CD4-positive, alpha-beta T cell treated with Interleukin-1 beta for 1 hour (primary cell): Measurements from ENCODE around the gene FMN1.
"Not testable (repeated sequence)": the region's sequence is repeated elsewhere in the genome, so short reads cannot be mapped to it uniquely, and the experiment has no call there.

Source experiments
- DNase-seq, 2 donors: peaks; one replicate each; pipeline ENCODE4 v3.0.0-alpha.2; 2020 to 2022

FMN1 gene

DNA sequence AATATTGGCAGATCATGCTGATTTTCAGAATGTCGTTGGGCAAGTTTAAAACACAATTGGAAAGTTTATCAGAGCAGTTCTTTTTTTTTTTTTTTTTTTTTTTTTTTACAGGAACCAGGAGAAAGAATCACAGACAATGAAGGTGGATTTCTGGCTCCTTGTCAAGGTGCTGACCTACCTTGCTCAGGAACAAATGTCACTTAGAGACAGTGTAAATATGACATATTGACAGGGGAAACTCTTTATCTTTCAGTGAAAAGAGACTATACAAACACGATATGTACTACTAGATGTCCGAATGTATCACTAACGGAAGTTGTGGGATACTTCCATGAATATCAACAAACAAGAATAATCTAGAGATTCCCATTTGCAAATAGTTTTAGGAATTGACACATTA, 237.3 kb downstream of the FMN1 start:
- DNase-seq, result no peak

- no peak for DNase-seq
Observed at GRCh38 chr15:32956711-32957110, 237.8 kb downstream of the FMN1 start.

- no peak for DNase-seq
Observed at GRCh38 chr15:32956006-32956405, 238.5 kb downstream of the FMN1 start.

DNA sequence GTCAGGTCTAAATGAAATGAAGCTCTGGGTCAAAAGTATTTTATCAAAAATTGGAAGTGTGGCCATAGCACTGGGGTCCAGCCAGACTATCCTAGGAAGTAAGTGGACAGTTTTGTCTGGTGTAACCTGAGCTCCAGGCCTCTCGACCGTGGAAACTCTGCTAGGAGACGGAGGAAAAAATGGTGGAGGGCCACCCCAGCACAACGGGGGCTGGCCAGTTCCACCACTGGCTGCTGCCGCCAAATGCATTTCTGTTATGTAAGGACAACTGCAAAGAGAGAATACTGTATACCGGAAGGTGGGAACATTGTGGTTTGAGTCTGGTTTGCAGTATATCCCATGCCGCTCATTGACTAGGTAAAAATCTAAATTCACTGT, 241.0 kb downstream of the FMN1 start:
- DNase-seq, result no peak

DNA sequence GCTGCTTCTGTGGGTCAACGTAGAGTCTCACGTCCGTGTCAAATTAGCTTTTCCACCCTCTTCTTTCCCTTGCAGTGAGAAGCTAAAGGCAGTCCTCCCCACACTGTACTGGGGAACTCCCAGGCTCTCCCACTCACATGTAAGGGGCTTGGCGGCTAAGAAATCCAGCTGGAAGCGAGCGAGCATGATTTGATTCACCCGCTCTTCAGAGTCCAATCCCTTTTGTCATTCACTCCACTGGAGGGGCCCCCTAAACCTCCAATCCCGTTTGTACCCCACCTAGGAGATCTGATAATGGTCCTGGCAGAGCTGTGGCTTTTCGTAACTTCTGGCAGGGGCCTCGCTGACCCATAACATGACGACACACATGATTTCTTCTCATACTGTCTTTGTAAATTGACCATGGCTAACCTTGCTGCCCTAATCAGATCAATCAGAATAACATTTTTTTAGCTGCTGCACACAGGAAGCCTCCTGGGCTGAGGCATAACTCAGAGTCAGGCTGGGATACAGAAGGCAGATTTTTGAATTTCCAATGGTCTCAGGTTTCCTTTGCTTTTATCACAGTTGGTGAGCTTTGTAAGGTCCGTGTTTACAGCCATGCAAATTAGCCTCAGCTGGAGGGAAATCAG, 241.5 kb downstream of the FMN1 start:
- no peak for DNase-seq

DNA sequence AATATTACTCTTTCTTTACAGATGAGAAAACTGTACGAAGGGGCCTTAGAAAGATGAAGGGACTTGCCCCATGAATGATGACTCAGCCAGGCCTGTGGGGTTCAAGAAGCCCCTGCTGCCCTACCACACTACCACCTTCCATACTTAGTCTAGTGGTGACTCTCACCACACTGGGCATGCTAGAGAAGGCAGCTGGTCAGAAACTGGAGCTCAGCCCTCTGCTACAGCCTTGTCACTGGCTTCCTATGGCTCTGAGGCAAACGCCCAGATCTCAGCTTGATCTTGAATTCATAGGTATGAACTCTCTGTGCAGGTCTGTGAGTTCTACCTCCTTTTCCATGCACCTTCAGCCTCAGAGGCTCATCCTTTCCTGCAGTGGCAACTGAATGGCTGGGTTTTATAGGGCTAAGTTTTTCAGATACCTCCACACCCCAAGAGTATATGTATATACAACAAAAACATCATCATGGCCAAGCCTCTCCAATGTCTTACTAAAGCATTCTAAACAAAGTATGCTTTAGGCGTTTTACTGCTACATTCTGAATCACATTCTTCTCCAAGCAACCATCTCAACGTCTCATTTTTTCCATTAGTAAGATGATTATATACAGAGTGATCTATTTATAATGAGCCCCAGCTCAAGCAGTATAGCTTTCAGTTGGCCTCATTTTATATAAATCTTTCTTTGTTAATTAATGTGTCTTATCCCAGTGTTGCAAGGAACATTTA, 242.6 kb downstream of the FMN1 start:
- DNase-seq, result no peak

DNA sequence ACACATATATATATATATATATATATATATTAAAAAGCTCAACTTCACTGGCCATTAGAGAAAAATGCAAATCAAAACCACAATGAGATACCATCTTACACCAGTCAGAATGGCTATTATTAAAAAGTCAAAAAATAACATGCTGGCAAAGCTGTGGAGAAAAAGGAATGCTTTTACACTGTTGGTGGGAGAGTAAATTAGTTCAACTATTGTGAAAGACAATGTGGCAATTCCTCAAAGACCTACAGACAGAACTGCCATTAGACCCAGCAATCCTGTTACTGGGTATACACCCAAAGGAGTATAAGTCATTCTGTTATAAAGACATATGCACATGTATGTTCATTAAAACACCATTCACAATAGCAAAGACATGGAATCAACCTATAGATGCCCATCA, 244.5 kb downstream of the FMN1 start:
- DNase-seq, result not testable (repeated sequence)

- no peak for DNase-seq
Observed at GRCh38 chr15:32946210-32946609, 248.3 kb downstream of the FMN1 start.

- no peak for DNase-seq
Observed at GRCh38 chr15:32944431-32944830, 250.1 kb downstream of the FMN1 start.

DNA sequence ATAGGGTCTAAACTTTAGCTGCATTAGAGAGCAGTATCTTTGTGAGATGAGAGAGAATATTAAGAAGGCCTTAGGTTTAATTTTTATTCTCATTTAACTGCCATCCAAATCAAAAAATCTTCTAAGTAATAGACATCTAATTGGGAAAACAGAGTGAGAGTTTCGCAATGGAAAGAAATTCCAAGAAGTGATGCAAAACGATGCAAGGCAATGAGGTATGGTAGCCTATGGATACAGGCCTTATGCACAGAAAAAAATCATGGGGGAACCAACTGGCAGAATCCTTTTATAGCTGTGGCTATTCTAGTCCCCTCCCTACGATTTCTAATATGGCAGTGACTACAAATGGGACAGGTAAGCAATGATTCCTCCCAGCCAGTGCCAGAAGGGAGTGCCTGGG, 250.8 kb downstream of the FMN1 start:
- DNase-seq, result no peak

GRCh38 chr15:32942401-32942841, 252.1 kb downstream of the FMN1 start:
- DNase-seq, result no peak

DNA sequence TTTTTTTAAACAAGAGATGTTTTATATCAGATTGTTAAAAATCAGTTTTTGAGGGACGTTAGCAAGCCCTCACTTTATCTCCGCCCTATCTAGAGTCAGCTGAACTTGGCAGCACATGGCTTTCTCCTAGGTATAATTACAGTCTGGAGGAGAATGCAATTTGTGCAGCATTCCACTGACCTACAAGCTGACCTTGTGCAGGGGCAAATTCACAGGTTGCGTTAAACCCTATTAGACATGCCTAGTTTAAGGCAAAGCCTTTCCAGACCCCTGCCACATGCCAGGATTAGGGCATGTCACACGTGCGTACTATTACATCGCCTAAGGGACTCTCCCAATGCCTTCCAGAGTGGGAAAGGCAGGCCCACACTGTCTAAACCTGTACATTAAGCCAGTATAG, 252.7 kb downstream of the FMN1 start:
- no peak for DNase-seq

DNA sequence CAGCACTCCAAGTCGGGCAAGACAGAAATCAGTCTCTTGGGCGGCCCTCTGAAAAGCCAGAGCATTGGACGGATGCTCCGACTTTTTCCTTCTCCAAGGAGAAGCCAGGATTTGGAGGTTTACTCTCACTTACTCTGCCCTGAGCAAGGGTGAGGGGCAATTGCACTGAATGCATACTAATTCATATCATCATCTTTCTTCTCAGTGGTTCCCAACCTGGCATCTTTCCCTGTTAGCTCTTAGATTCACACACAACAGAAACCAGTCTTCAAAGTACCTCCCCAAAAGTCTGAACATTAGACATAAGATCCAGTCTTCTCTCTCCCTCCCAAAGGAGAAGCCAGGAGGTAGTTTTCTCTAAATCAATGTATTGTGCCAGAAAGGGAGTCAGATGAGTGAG, 257.5 kb downstream of the FMN1 start:
- DNase-seq, result no peak

DNA sequence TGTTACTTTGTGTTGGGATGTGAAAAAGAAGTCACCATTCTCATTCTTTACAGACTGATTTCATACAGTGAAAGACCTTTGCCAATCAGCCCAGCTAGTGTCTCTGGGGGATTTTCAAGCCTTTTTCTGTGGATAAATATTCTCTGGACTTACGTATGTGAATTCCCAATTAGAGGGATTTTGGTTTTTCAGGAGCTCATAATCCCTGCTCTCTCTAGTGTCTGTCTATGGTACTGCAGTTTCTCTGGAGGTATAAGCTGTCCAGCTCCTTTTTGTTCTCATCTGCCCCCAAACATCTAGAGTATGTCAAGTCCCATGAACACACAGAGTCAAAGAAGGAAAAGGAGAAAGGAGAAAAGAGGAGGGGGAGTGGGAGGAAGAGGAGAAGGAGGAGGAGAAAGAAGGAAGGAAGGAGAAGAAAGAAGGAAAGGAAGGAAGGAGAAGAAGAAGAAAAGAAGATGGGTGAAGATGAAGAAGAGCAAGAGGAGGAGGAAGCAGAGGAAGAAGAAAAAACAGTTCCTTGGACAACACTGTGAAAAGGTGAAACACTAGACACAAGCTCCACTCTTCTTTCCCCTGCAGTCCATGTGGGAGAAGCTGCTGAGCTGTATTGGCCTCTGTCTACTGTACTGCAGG, 258.1 kb downstream of the FMN1 start:
- DNase-seq, result no peak

GRCh38 chr15:32935139-32935538, 259.4 kb downstream of the FMN1 start:
- DNase-seq, result no peak

DNA sequence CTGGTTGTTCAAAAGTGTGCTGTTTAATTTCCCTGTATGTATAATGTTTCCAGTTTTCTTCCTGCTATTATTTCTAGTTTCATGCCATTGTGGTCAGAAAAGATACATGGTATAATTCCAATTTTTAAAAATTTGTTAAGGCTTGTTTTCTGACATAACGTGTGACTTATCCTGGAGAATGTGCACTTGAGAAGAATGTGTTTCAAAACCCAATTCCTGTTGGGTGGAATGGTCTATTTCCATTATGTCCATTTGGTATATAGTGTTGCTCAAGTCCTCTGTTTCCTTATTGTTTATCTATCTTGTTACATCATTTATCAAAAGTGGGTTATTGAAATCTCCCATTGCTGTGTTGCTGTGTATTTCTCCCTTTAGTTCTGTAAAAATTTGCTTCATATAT, 261.3 kb downstream of the FMN1 start:
- DNase-seq, result no peak

DNA sequence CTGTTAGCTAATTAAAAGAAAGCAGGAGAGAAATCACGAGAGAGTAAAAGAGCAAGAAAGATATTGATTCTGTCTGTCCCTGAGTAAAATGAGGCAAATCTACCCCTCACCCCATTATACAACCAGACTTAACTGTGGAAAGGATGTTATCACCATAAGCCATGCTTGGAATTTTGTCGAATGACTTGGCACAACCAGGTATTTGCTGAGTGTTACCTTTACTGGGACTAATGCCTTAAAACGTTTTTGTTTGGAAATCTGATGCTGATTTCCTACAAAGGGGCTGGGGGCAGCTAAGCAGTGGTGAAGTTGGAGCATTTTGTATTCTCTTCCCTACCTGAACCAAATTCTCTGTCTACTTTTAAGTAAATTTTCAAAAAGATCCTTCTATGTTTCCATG, 265.6 kb downstream of the FMN1 start:
- no peak for DNase-seq

DNA sequence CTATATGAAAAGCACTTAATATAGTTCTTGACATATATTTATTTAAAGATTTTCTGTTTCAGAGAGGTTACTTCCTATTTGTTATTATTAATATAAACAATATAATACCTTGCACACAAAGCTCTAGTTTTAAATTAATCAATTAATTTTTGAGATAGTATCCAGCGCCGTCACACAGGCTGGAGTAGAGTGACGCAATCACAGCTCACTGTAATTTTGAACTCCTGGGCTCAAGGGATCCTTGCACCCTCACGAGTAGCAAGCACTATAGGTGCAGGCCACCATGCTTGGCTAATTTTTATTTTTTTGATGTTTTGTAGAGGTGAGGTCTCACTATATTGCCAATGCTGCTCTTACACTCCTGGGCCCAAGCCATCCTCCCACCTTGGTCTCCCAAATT, 267.4 kb downstream of the FMN1 start:
- DNase-seq, result no peak

GRCh38 chr15:32923176-32923575, 271.3 kb downstream of the FMN1 start:
- no peak for DNase-seq

DNA sequence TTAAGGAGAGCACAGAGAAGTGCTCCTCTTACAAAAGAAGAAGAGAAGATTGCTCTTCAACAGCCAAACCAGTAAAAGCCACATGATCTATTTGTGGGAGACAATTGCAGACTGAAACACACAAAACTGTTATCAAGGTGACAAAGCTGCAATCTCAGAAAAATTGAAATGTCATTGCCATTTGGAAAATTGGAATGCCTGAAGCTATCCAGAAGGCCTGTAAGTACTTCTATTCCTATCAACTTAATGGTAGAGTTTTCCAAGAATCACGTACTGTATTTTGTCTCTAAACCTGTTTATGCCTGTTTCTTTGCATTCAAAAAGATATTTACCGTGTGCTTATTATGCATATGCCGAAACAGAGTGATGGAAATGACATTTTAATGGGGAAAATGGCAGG, 272.0 kb downstream of the FMN1 start:
- DNase-seq, result no peak

DNA sequence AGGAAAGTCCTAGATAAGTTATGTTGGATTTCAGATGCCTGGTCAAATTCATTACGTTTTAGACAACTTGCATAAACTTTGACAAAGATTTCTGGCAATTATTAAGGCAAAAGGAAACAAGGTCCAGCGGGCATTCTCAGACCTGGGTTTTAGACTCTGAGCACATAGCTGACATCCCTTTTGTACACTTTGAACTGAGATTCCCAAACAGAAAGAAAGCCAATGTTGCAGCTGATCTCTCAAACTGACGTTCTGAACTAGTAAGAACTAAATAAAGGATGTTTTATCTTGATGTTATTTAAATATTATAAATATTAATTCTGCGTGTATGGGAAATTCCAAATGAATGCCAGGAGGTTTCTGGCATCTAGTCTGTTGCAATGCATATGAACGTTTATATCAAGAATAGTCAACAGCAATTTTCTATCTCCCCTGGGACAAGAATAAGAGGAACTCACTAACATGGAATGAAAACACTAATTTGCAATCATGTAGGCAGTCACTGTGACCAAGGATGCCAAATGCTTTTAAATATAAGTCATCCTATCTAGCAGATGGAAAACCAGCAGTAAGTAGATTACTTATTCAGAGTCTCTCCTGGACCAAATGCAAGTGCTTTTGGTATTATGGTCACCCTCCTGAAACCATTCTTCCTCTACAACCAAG, 274.6 kb downstream of the FMN1 start:
- no peak for DNase-seq

DNA sequence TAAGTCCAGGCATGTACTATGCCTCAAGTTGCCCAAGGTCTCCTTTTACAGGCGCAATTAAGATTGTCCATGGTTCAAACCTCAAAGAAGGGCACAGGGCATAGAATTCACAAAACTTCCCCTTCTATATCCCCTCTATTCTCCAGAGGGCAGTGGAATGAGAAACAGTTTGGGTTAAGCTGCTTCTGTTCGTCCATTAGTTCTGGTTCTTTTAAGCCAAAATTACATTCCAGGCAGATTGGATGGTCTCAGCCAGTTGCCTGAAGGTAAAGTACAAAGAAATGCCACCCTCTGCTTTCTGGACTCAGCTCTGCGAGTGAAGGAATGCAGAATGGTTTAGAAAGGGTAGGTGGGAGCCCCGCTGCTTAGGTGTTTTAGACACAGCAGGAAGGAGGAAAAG, 276.0 kb downstream of the FMN1 start:
- DNase-seq, result no peak

DNA sequence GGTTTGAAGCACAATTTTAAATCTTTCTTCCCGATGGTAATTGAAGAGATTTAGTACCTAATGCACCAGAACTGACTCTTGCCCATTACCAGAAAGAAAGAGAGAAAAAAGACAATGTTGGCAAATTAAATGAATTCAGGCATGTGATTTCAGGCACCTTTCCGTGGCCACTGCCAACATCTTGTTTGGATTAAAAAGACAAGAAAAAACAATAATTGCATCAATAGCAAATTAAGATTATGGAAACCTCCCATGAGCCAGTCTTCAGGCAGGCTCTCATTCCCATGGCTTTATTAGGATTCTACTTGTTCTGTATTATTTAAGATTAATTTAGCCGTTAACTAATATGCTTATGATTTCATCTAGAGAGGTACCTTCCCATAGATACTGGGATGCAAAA, 283.7 kb downstream of the FMN1 start:
- DNase-seq, result no peak

DNA sequence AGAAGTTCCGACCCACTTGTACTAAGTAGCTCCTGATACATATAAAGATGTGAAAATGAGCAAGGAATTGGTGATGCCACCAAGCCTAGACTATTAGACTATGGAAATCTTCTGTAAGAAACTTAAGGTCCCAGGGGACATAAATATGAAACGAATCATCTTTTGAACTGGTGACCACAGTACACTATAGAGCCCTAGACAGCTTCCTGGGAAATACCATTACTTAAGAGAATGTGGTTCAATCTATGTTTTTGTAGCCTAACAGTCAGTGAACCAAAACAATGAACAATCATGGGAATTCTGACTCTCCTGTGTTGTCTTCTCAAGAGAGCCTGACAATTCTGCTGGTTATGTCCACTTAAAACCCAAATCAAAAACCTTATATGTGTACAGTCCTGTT, 285.1 kb downstream of the FMN1 start:
- DNase-seq, result no peak
